ENCODE results near the gene GJB4.
"Not testable (repeated sequence)": the region's sequence is repeated elsewhere in the genome, so short reads cannot be mapped to it uniquely, and the experiment has no call there.

GJB4 gene

GRCh38 chr1:34800214-34800613 lies 40.7 kb downstream of the GJB4 start:
- no peak for DNase-seq (ENCODE audit: low spot score)

GRCh38 chr1:34803770-34804169 lies 44.2 kb downstream of the GJB4 start:
- no peak for DNase-seq (ENCODE audit: low spot score)

GRCh38 chr1:34806396-34806795 lies 46.9 kb downstream of the GJB4 start:
- peak; percentile 72 for DNase-seq (ENCODE audit: low spot score)

- DNase-seq (ENCODE audit: low spot score), result no peak
Observed at GRCh38 chr1:34808051-34808810, 48.7 kb downstream of the GJB4 start.

- DNase-seq (ENCODE audit: low spot score), result not testable (repeated sequence)
Observed at GRCh38 chr1:34810781-34811180, 51.2 kb downstream of the GJB4 start.
